Measurements from ENCODE around the gene OR2T4. TPM values are rescaled to one million over a fixed set of nuclear protein-coding genes. Genes with fewer than 3 reads are reported as not detected.

The OR2T4 gene, protein sequence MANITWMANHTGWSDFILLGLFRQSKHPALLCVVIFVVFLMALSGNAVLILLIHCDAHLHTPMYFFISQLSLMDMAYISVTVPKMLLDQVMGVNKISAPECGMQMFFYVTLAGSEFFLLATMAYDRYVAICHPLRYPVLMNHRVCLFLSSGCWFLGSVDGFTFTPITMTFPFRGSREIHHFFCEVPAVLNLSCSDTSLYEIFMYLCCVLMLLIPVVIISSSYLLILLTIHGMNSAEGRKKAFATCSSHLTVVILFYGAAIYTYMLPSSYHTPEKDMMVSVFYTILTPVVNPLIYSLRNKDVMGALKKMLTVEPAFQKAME
- not detected in 2 replicates for total RNA-seq

DNA sequence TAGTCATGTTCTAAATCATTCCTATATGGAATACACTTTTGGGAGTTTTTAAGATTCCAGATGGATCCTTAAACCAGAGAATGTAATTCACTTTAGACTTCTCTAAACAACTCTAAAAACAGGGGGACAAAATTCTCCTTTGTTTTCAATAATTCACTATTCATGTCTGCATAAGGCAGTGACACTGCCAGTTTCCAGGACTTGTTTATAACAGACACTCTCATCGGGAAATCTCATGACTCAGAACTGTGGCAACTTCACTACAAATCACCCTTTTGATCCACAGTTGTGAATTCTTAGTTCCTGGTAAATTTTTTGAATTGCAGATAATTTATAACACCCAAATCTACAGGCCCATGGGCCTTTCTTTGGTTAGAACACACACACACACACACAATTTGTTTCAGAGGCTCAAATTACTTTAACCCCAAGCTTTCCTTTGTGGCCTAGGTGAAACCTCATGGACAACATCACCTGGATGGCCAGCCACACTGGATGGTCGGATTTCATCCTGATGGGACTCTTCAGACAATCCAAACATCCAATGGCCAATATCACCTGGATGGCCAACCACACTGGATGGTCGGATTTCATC lies at the start of gene OR2T4:
OR2T4 (plus strand) TSS at position 545 of the 595 bp plus-strand sequence; CDS start at position 545, 0 bp downstream.

DNA sequence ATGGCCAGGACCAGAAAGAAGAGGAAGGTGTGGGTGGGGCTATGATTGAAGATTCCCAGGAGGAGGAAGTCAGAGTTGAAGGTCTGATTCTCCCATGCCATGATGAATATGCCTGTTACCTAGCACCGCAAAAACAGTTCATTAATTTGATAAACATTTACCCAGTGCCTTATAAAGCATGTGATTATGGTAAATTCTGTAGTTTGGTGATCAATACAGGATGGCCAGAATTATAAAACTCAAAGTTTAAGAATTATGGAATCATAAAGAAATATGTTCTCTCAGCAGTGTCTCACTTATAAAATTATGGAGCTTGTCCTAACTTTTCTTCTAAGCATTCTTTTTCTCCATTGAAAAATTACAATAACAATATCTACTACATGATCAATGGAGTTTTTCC lies 37.0 kb upstream of the OR2T4 start, which contains the start of gene OR2M7:
OR2M7 (minus strand) TSS at position 101 of the 400 bp plus-strand sequence; CDS start at position 101, 0 bp downstream.

DNA sequence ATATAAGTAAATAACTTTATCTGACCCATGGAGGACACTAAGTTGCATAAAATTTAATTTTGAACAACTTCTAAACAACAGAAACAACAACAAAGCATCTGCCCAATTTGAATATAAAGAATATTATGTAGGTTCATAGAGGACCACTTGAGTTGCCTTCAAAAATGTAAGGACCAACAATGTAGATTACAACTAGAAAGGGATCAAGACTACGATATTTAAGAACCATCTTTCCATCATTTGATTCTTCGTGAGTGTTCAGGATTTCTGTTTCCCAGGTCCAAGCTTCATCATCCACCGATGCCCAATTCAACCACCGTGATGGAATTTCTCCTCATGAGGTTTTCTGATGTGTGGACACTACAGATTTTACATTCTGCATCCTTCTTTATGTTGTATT lies 13.0 kb upstream of the OR2T4 start, which contains the start of gene OR14C36:
OR14C36 (plus strand) TSS at position 301 of the 400 bp plus-strand sequence; CDS start at position 301, 0 bp downstream.

DNA sequence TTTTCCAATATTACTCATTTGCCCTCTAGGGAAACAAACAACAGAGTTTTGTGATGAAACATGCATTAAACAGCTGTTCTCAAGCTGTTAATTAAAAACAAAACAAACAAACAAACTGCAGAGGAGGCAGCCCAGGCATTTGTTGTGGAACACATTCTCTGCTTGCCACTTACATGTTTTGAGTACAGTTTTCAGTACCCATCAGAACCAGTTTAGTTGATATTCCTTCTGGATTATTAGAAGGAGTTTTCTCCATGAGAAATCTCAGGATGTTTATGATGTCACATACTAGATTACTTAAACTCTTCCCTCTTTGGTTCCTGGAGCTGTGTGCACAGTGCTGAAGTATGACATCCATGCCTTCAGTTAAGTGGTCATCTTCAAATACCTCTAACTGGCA lies 14.0 kb downstream of the OR2T4 start, which contains the start of gene OR2T6:
OR2T6 (plus strand) TSS at position 301 of the 400 bp plus-strand sequence. CDS start 11,863 bp downstream, outside the sequence.

DNA sequence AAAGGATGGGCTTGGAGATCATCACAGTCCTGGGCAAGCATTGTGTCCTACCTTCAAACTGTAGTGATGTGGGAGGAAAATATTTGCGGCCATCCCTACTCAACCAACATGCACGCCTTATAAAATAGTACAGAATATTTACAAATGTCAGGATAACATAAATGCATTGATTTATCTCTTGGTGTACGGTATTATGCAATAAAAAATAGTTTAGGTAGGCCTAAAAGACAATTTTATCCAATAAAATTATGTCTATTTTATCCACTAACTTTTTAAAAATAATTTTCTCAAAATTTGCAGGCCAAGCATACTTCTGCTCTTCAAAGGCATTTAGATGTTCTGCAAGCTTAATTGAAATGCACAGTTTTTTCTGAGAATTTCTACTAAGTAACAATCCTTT lies 41.3 kb downstream of the OR2T4 start, which contains the start of gene OR2T1:
OR2T1 (plus strand) TSS at position 301 of the 400 bp plus-strand sequence. CDS start 3,100 bp downstream, outside the sequence.

Other genes with a start within 250 kb of the OR2T4 start
- not detected in 2 replicates for gene OR2M5, start 216.5 kb upstream of the OR2T4 start, total RNA-seq
- gene OR2M2, start 186.8 kb upstream of the OR2T4 start, total RNA-seq = not detected in 2 replicates
- gene OR2M3, start 164.4 kb upstream of the OR2T4 start, total RNA-seq = not detected in 2 replicates
- not detected in 2 replicates for gene OR2M4, start 130.2 kb upstream of the OR2T4 start, total RNA-seq
- gene OR2T33, start 83.7 kb upstream of the OR2T4 start, total RNA-seq = not detected in 2 replicates
- not detected in 2 replicates for gene OR2T12, start 58.2 kb upstream of the OR2T4 start, total RNA-seq
- gene OR2M7, start 37.1 kb upstream of the OR2T4 start, total RNA-seq = not detected in 2 replicates
- not detected in 2 replicates for gene OR14C36, start 12.9 kb upstream of the OR2T4 start, total RNA-seq
- gene OR2T6, start 14.1 kb downstream of the OR2T4 start, total RNA-seq = not detected in 2 replicates
- not detected in 2 replicates for gene OR2T1, start 41.4 kb downstream of the OR2T4 start, total RNA-seq
- not detected in 2 replicates for gene OR2T2, start 84.0 kb downstream of the OR2T4 start, total RNA-seq
- gene OR2T3, start 111.7 kb downstream of the OR2T4 start, total RNA-seq = not detected in 2 replicates
- not detected in 2 replicates for gene OR2T5, start 126.9 kb downstream of the OR2T4 start, total RNA-seq
- gene OR2G6, start 146.4 kb downstream of the OR2T4 start, total RNA-seq = not detected in 2 replicates
- gene OR2T29, start 201.1 kb downstream of the OR2T4 start, total RNA-seq = not detected in 2 replicates
- not detected in 2 replicates for gene OR2T34, start 213.1 kb downstream of the OR2T4 start, total RNA-seq
- not detected in 2 replicates for gene OR2T10, start 236.0 kb downstream of the OR2T4 start, total RNA-seq